Uterus (tissue), 4 donors: ENCODE results near the gene PRRC2B. TPM values are rescaled to one million over a fixed set of nuclear protein-coding genes. Genes with fewer than 3 reads are reported as not detected.
A peak's percentile ranks its signal among the peaks of the same experiment; 100 is the strongest.

Source experiments
- DNase-seq, 2 donors: peaks; one replicate each; pipeline ENCODE4 v3.0.0-alpha.2; 2019 to 2020
- H3K27ac ChIP-seq, 2 donors: fragments of 200-600 bp; sonication (generic); 1 replicate in 1 of 2; 2 replicates in 1 of 2; pipeline ENCODE4 v1.5.1; 2016 to 2018
- H3K27me3 ChIP-seq, 2 donors: fragments of 200-600 bp; sonication (generic); one replicate each; pipeline ENCODE4 v1.5.1; 2018 to 2019; ENCODE audit warnings: control low read depth in 1 of 2
- H3K36me3 ChIP-seq, 2 donors: fragments of 200-600 bp; sonication (generic); one replicate each; pipeline ENCODE4 v1.5.1; 2019; ENCODE audit warnings: control low read depth in 1 of 2
- H3K4me1 ChIP-seq, 2 donors: fragments of 200-600 bp; sonication (generic); one replicate each; pipeline ENCODE4 v1.5.1; 2018 to 2019; ENCODE audit warnings: control low read depth in 1 of 2
- H3K4me3 ChIP-seq, 2 donors: fragments of 200-600 bp; sonication (generic); 1 replicate in 1 of 2; 2 replicates in 1 of 2; pipeline ENCODE4 v1.5.1; 2018 to 2019; ENCODE audit warnings: mild to moderate bottlenecking in 1 of 2
- H3K9me3 ChIP-seq, 2 donors: fragments of 200-600 bp; sonication (generic); one replicate each; pipeline ENCODE4 v1.5.1; 2019; ENCODE audit warnings: control low read depth in 1 of 2
- CTCF ChIP-seq, 4 experiments: fragments of 200-600 bp in 2 of 4; fragments of 450-650 bp in 2 of 4; sonication (generic) in 2 of 4; IDR thresholded peaks; one replicate each; pipeline ENCODE4 v1.5.1; 2016 to 2019; ENCODE audit warnings: antibody characterized with exemption in 4 of 4, mild to moderate bottlenecking in 2 of 4, moderate library complexity in 1 of 4
- POLR2A ChIP-seq, 2 donors: fragments of 450-650 bp; IDR thresholded peaks; one replicate each; pipeline ENCODE4 v1.6.1; 2016; ENCODE audit warnings: antibody characterized with exemption in 2 of 2, mild to moderate bottlenecking in 1 of 2, moderate library complexity in 1 of 2
- intact Hi-C: fragments of 100-400 bp; cut with DNase I; formaldehyde crosslinking; loops from one replicate; pipeline ENCODE4 v1.15.1; 2023; ENCODE audit warnings: low total_unique reads
- total RNA-seq, 4 donors: library from RNA; depleted of rRNA in 3 of 4; stranded (reverse); fragments of >200 nt in 3 of 4; gene quantifications; one replicate each; pipeline versions ENCODE4 v1.1.0 to v1.2.4, GENCODE V29; 2014 to 2023
- donor health status: DM: yes; HTN: yes; CAD: no.

The PRRC2B gene
- total RNA-seq, 4 donors from 2014 or later, result 81.5 to 297 (median 133) TPM

GRCh38 chr9:131379056-131379455 lies 14.8 kb upstream of the PRRC2B start:
- H3K36me3 ChIP-seq, result no peaks in the 10 kb centered on the region
- DNase-seq, result no peak
- peaks cover 0 to 3% of the 10 kb centered on the region in 2 donors for H3K4me1 ChIP-seq
- no peaks in the 10 kb centered on the region for H3K27me3 ChIP-seq
- no peaks in the 10 kb centered on the region for H3K9me3 ChIP-seq
- TF ChIP-seq CTCF (IDR thresholded peaks at IDR 0.05) (no peak), POLR2A (IDR thresholded peaks at IDR 0.05) (no peak)
- intact Hi-C loops, result no loop called here
- no peak overlapping the region for H3K27ac ChIP-seq
- no peak overlapping the region for H3K4me3 ChIP-seq

- TF ChIP-seq POLR2A (IDR thresholded peaks at IDR 0.05), result no peak
- peak in 1 of 4 experiments; percentile 9 for TF ChIP-seq CTCF (IDR thresholded peaks at IDR 0.05)
- Histone ChIP-seq H3K27ac (peak overlapping the region; percentile 50 to 55), H3K9me3 (no peaks in the 10 kb centered on the region), H3K4me1 (peaks cover 0 to 3% of the 10 kb centered on the region in 2 donors), H3K4me3 (no peak overlapping the region), H3K27me3 (no peaks in the 10 kb centered on the region), H3K36me3 (no peaks in the 10 kb centered on the region)
- peak; percentile 53 to 68 for DNase-seq
- intact Hi-C loops, result no loop called here
Measured at GRCh38 chr9:131382850-131383729, 10.8 kb upstream of the PRRC2B start.

GRCh38 chr9:131385296-131385695 lies 8.6 kb upstream of the PRRC2B start:
- DNase-seq, result no peak
- H3K27ac ChIP-seq, result no peak overlapping the region
- H3K36me3 ChIP-seq, result no peaks in the 10 kb centered on the region
- intact Hi-C loops, result no loop called here
- no peak for TF ChIP-seq CTCF (IDR thresholded peaks at IDR 0.05)
- TF ChIP-seq POLR2A (IDR thresholded peaks at IDR 0.05), result no peak
- peaks cover 0 to 3% of the 10 kb centered on the region in 2 donors for H3K4me1 ChIP-seq
- H3K4me3 ChIP-seq, result no peak overlapping the region
- H3K9me3 ChIP-seq, result no peaks in the 10 kb centered on the region
- no peaks in the 10 kb centered on the region for H3K27me3 ChIP-seq

GRCh38 chr9:131386281-131386680 lies 7.6 kb upstream of the PRRC2B start:
- no peak for TF ChIP-seq CTCF (IDR thresholded peaks at IDR 0.05)
- TF ChIP-seq POLR2A (IDR thresholded peaks at IDR 0.05), result no peak
- DNase-seq, result no peak

GRCh38 chr9:131387394-131387793 lies 6.5 kb upstream of the PRRC2B start:
- intact Hi-C loops, result no loop called here
- Histone ChIP-seq H3K9me3 (no peaks in the 10 kb centered on the region), H3K27me3 (no peaks in the 10 kb centered on the region), H3K36me3 (no peaks in the 10 kb centered on the region), H3K4me3 (no peak overlapping the region), H3K4me1 (peaks cover 0 to 3% of the 10 kb centered on the region in 2 donors), H3K27ac (no peak overlapping the region)
- no peak for TF ChIP-seq CTCF (IDR thresholded peaks at IDR 0.05)
- no peak for TF ChIP-seq POLR2A (IDR thresholded peaks at IDR 0.05)
- no peak for DNase-seq

More at GRCh38 chr9:131386281-131386680, 7.6 kb upstream of the PRRC2B start:
- H3K27ac ChIP-seq, result no peak overlapping the region
- no peaks in the 10 kb centered on the region for H3K36me3 ChIP-seq
- intact Hi-C loops, result no loop called here
- no peaks in the 10 kb centered on the region for H3K27me3 ChIP-seq
- H3K9me3 ChIP-seq, result no peaks in the 10 kb centered on the region
- H3K4me1 ChIP-seq, result peaks cover 0 to 3% of the 10 kb centered on the region in 2 donors
- H3K4me3 ChIP-seq, result no peak overlapping the region
